Activated CD8-positive, alpha-beta memory T cell treated with anti-CD3 and anti-CD28 coated beads, Interleukin-2, amount 50 U/mL, for 1 hour (primary cell): ENCODE data around the gene GPR150.
"Not testable (repeated sequence)": the region's sequence is repeated elsewhere in the genome, so short reads cannot be mapped to it uniquely, and the experiment has no call there.

Experiments
- DNase-seq: peaks from one replicate; pipeline ENCODE4 v3.0.0-alpha.2; 2020; ENCODE audit errors: extremely low read depth

Gene GPR150

GRCh38 chr5:95623706-95624105 is 3.8 kb downstream of the GPR150 start:
- DNase-seq, result no peak

DNA sequence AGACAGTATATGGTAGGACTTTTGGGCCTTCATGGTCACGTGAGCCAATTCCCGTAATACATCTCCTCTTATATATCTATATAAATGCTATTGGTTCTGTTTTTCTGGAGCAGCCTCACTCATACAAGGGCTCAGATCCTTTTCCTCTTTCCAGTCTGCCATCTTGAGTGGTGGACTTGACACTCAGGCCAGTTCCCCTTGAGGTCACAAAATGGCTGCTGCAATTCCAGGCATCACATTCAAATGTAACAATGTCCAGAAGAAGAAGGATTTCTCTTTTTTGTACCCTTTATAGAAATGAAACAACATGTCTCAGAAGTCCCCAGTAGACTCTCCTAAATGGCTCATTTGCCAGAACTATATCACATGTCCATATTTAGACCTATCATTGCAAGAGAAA is 4.5 kb downstream of the GPR150 start:
- no peak for DNase-seq

DNA sequence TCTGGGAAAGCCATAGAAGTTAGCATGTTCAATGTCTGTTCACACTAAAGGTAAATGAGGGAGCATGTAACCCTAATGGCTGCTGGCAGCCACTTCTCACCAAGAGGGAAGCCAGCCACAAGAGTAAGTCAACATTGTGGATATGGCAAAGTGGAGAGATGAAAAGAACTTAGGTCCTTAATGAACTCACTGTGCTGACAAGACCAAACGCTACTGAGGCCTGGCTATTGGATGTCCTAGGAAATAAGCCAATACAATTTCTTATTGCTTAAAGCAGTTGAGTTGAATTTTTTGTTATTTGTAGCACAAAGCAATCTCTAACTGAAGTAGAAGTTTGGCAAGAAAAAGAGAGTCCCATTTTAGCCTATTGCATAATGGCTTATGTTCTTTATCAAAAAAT is 6.8 kb downstream of the GPR150 start:
- DNase-seq, result no peak

- no peak for DNase-seq
These were observed 8.3 kb downstream of the GPR150 start for GRCh38 chr5:95627971-95628810.

GRCh38 chr5:95628933-95629332 is 9.0 kb downstream of the GPR150 start:
- no peak for DNase-seq

GRCh38 chr5:95630394-95630917 is 10.6 kb downstream of the GPR150 start:
- no peak for DNase-seq

DNA sequence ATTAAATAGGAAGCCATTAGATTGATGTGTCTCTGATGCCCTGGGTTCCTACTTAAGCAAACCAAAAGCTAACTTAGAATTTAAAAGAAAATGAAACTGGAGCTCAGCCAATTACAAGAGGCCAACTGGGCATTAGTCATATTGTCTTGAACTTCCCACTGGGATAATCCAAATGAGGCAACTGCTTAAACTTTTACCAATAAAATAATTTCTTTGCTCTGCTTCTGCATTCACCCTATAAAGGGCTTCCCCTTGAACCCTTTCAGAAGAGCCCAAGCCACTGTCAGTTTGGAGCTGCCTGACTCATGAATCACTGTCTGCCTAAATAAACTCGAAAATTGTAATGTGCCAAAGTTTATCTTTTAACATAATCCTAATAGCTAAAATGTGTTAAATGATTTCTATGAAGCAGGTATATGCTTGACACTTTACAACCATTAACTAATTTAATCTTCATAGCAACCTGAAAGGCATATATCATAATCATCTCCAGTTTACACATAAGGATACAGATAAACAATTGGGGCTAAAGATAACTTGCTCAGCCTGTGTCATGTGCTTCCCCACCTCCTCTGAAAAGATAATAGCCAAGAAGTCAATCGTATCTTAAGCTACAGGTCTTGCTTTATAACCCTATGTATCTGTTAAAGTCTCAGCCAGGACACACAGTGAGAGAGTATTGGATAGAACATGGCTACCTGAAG is 11.5 kb downstream of the GPR150 start:
- no peak for DNase-seq

- DNase-seq, result no peak
These were observed 12.2 kb downstream of the GPR150 start for GRCh38 chr5:95631991-95632675.

DNA sequence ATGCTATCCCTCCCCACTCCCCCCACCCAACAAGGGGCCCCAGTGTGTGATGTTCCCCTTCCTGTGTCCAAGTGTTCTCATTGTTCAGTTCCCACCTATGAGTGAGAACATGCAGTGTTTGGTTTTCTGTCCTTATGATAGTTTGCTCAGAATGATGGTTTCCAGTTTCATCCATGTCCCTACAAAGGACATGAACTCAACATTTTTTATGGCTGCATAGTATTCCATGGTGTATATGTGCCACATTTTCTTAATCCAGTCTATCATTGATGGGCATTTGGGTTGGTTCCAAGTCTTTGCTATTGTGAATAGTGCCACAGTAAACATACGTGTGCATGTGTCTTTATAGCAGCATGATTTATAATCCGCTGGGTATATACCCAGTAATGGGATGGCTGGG is 13.1 kb downstream of the GPR150 start:
- DNase-seq, result not testable (repeated sequence)

GRCh38 chr5:95633671-95634070 is 13.8 kb downstream of the GPR150 start:
- DNase-seq, result no peak

DNA sequence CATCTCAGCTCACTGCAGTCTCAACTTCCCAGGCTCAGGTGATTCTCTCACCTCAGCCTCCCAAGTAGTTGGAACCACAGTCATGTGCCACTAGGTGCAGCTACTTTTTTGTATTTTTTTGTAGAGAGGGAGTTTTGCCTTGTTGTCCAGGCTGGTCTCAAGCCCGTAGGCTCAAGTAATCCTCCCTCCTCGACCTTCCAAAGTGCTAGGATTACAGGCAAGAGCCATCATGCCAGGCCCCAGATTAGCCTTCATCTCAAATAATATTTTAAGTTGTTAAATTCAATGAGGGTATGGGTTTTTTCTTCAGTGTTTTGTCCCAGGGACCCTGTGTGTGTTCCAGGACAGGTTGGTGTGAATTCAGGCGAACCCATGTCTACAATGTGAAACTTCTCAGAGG is 14.2 kb downstream of the GPR150 start:
- no peak for DNase-seq

- no peak for DNase-seq
These were observed 18.7 kb downstream of the GPR150 start for GRCh38 chr5:95638632-95639031.

DNA sequence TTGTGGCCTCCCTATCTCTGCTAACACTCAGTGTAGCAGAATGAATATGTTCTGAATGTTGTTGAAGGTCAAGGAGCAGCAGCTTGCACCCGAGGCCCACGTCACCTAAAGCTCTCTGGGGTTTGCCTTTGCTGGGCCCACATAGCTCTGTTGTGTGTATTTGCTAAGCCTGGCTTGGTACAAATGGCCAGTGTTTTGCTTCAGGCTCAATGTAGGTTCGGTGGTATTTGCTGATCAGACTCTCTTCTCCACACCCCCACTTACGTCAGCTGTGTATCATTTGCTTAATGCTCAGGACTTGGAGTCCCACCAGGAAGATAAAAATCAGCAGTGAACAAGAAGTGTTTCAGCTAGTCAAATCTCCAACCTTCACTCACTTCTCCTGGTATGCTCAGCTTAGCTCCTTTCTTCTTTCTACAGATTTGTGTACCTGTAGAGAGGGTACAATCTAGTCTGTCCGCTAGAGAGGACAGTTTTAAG is 21.9 kb downstream of the GPR150 start:
- no peak for DNase-seq

- no peak for DNase-seq
These were observed 23.3 kb downstream of the GPR150 start for GRCh38 chr5:95643152-95643551.

GRCh38 chr5:95644351-95645042 is 24.6 kb downstream of the GPR150 start:
- no peak for DNase-seq

DNA sequence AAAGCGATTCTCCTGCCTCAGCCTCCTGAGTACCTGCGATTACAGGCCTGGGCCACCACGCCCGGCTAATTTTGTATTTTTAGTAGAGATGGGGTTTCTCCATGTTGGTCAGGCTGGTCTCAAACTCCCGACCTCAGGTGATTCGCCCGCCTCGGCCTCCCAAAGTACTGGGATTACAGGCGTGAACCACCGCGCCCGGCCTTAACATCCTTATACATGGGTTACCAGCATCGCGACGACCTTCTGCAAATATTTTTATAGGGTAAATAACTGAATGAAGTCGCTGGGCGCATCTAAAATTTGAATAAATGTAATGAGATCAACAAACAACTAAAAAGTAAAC is 26.3 kb downstream of the GPR150 start:
- not testable (repeated sequence) for DNase-seq

- DNase-seq, result peak; percentile 83
These were observed 26.9 kb downstream of the GPR150 start, which contains the start of gene RFESD for GRCh38 chr5:95646569-95647431. RFESD (plus strand) TSS chr5:95646777; CDS start chr5:95652272, 5,495 bp downstream.

DNA sequence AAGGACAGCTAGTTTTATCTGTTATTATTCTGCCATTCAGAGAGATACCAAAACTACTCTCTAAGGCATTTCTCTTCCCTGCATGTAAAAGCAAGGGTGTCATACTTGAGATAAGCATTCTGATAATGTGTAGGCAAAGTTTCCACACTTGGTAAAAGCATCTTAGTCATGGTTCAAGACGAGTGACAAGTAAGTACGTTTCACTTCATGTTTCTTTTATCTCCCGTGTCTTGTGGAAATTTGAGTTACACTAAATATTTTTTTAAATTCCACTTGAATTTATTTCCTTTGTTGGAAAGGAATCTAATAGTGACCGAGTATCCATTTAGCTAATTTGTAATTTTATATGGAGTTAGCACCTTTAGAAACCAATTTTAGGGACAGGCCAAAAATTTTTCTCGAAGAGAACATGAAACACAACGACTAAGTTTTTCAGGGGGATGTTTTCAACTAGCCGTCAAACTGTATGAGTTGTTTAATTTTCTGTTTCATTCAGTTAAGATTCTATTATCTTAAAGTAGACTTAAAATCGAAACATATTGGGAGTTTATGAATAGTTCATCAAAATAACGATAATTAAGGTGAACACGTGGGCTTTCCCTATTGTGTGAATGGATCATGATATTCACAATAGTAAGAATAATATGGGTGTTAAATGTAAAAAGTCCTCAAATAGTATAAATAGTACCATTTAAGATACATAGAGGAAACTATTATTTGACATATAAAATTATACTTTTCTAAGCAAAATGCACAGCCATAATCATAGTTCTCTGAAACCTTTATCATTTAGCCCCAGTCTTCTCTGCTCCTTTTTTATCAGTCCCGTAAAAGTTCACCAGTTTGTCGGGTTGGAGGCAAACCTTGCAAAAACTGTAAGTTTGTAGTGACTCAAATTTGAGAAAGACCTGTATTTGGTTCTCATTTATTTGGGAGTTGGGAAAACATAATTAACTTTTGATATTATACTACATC is 28.3 kb downstream of the GPR150 start:
- no peak for DNase-seq

- DNase-seq, result no peak
These were observed 29.4 kb downstream of the GPR150 start for GRCh38 chr5:95649274-95649673.
